Measurements from ENCODE around the gene INPP5D.
"Not testable (repeated sequence)": the region's sequence is repeated elsewhere in the genome, so short reads cannot be mapped to it uniquely, and the experiment has no call there.

Gene INPP5D

GRCh38 chr2:233141901-233142300 is 81.8 kb downstream of the INPP5D start:
- no peak for DNase-seq (ENCODE audit: low spot score)

- DNase-seq (ENCODE audit: low spot score): no peak
Observed at GRCh38 chr2:233142355-233142897, 82.3 kb downstream of the INPP5D start.

GRCh38 chr2:233143700-233144331 is 83.7 kb downstream of the INPP5D start:
- no peak for DNase-seq (ENCODE audit: low spot score)

GRCh38 chr2:233145726-233146125 is 85.6 kb downstream of the INPP5D start:
- DNase-seq (ENCODE audit: low spot score): no peak

GRCh38 chr2:233146194-233146593 is 86.1 kb downstream of the INPP5D start:
- DNase-seq (ENCODE audit: low spot score): no peak

GRCh38 chr2:233147136-233147828 is 87.1 kb downstream of the INPP5D start:
- DNase-seq (ENCODE audit: low spot score): no peak

- DNase-seq (ENCODE audit: low spot score): no peak
Observed at GRCh38 chr2:233147829-233148167, 87.7 kb downstream of the INPP5D start.

- no peak for DNase-seq (ENCODE audit: low spot score)
Observed at GRCh38 chr2:233148354-233148753, 88.2 kb downstream of the INPP5D start.

GRCh38 chr2:233152541-233152940 is 92.4 kb downstream of the INPP5D start:
- DNase-seq (ENCODE audit: low spot score): no peak

GRCh38 chr2:233153146-233153798 is 93.1 kb downstream of the INPP5D start:
- DNase-seq (ENCODE audit: low spot score): no peak

GRCh38 chr2:233156001-233156400 is 95.9 kb downstream of the INPP5D start:
- no peak for DNase-seq (ENCODE audit: low spot score)

GRCh38 chr2:233156461-233156860 is 96.3 kb downstream of the INPP5D start:
- not testable (repeated sequence) for DNase-seq (ENCODE audit: low spot score)

- DNase-seq (ENCODE audit: low spot score): no peak
Observed at GRCh38 chr2:233161730-233162129, 101.6 kb downstream of the INPP5D start.

GRCh38 chr2:233162770-233163169 is 102.6 kb downstream of the INPP5D start:
- no peak for DNase-seq (ENCODE audit: low spot score)

GRCh38 chr2:233163486-233164103 is 103.5 kb downstream of the INPP5D start:
- no peak for DNase-seq (ENCODE audit: low spot score)

- DNase-seq (ENCODE audit: low spot score): no peak
Observed at GRCh38 chr2:233164128-233164635, 104.0 kb downstream of the INPP5D start.

- no peak for DNase-seq (ENCODE audit: low spot score)
Observed at GRCh38 chr2:233164967-233165366, 104.8 kb downstream of the INPP5D start.

- DNase-seq (ENCODE audit: low spot score): no peak
Observed at GRCh38 chr2:233165543-233165894, 105.4 kb downstream of the INPP5D start.

GRCh38 chr2:233165895-233166661 is 105.9 kb downstream of the INPP5D start:
- DNase-seq (ENCODE audit: low spot score): no peak

- DNase-seq (ENCODE audit: low spot score): no peak
Observed at GRCh38 chr2:233168445-233168844, 108.3 kb downstream of the INPP5D start.

GRCh38 chr2:233168919-233169318 is 108.8 kb downstream of the INPP5D start:
- DNase-seq (ENCODE audit: low spot score): no peak

- DNase-seq (ENCODE audit: low spot score): no peak
Observed at GRCh38 chr2:233171344-233171743, 111.2 kb downstream of the INPP5D start.

Data from left forelimb (tissue), 1 donor.